ENCODE measurements around the gene MAP2K6. TPM values are rescaled to one million over a fixed set of nuclear protein-coding genes. Genes with fewer than 3 reads are reported as not detected.

Gene MAP2K6
- total RNA-seq, 1 donor from 2014 or later = 10.1 TPM

- Histone ChIP-seq H3K36me3 (ENCODE audit: insufficient read depth, low read length) (no peaks in the 10 kb centered on the region), H3K4me2 (ENCODE audit: low read length) (no peak overlapping the region), H3K27me3 (ENCODE audit: insufficient read depth, low read length) (no peaks in the 10 kb centered on the region), H3K27ac (ENCODE audit: low read depth, low read length) (no peak overlapping the region), H3K9me3 (ENCODE audit: insufficient read depth, low read depth, low read length) (no peaks in the 10 kb centered on the region), H3K4me1 (ENCODE audit: insufficient read depth, low read length) (no peaks in the 10 kb centered on the region), H3K9ac (ENCODE audit: low read length) (no peak overlapping the region), H3K4me3 (ENCODE audit: insufficient read depth, low read depth, low read length) (no peak overlapping the region), H4K20me1 (ENCODE audit: insufficient read depth, low read length) (no peaks in the 10 kb centered on the region), H2AFZ (ENCODE audit: low read depth, low read length) (no peak overlapping the region), H3K79me2 (ENCODE audit: insufficient read depth, low read length) (no peaks in the 10 kb centered on the region)
- Mint-ChIP-seq H3K9me3 (ENCODE audit: unreplicated experiment) (peaks cover 4% of the 10 kb centered on the region), H3K27ac (ENCODE audit: unreplicated experiment) (no peak overlapping the region), H3K4me3 (ENCODE audit: unreplicated experiment) (no peak overlapping the region), H3K4me1 (ENCODE audit: low read depth, unreplicated experiment) (no peaks in the 10 kb centered on the region), H3K27me3 (ENCODE audit: low read depth, unreplicated experiment) (no peaks in the 10 kb centered on the region), H3K36me3 (ENCODE audit: low read depth, unreplicated experiment) (no peaks in the 10 kb centered on the region)
- no peak for DNase-seq (ENCODE audit: low read depth)
- TF ChIP-seq CTCF (IDR thresholded peaks at IDR 0.05; ENCODE audit: insufficient read depth, low read depth, low read length) = no peak
- no peak for TF ChIP-seq EZH2 (IDR thresholded peaks at IDR 0.05; ENCODE audit: insufficient read depth, low read length)
- no peak for FAIRE-seq
These were observed 13.2 kb upstream of the MAP2K6 start for GRCh38 chr17:69401251-69401650.

- Histone ChIP-seq H3K4me3 (ENCODE audit: insufficient read depth, low read depth, low read length) (no peak overlapping the region), H2AFZ (ENCODE audit: low read depth, low read length) (no peak overlapping the region), H3K4me1 (ENCODE audit: insufficient read depth, low read length) (no peaks in the 10 kb centered on the region), H3K9me3 (ENCODE audit: insufficient read depth, low read depth, low read length) (no peaks in the 10 kb centered on the region), H3K79me2 (ENCODE audit: insufficient read depth, low read length) (no peaks in the 10 kb centered on the region), H3K27me3 (ENCODE audit: insufficient read depth, low read length) (no peaks in the 10 kb centered on the region), H3K36me3 (ENCODE audit: insufficient read depth, low read length) (no peaks in the 10 kb centered on the region), H3K9ac (ENCODE audit: low read length) (no peak overlapping the region), H4K20me1 (ENCODE audit: insufficient read depth, low read length) (no peaks in the 10 kb centered on the region), H3K4me2 (ENCODE audit: low read length) (no peak overlapping the region), H3K27ac (ENCODE audit: low read depth, low read length) (no peak overlapping the region)
- H3K4me1 Mint-ChIP-seq (ENCODE audit: low read depth, unreplicated experiment) = no peaks in the 10 kb centered on the region
- no peak overlapping the region for H3K4me3 Mint-ChIP-seq (ENCODE audit: unreplicated experiment)
- H3K9me3 Mint-ChIP-seq (ENCODE audit: unreplicated experiment) = peaks cover 4% of the 10 kb centered on the region
- H3K27ac Mint-ChIP-seq (ENCODE audit: unreplicated experiment) = no peak overlapping the region
- no peaks in the 10 kb centered on the region for H3K36me3 Mint-ChIP-seq (ENCODE audit: low read depth, unreplicated experiment)
- FAIRE-seq = no peak
- TF ChIP-seq CTCF (IDR thresholded peaks at IDR 0.05; ENCODE audit: insufficient read depth, low read depth, low read length) (no peak), EZH2 (IDR thresholded peaks at IDR 0.05; ENCODE audit: insufficient read depth, low read length) (no peak)
- no peak for DNase-seq (ENCODE audit: low read depth)
- H3K27me3 Mint-ChIP-seq (ENCODE audit: low read depth, unreplicated experiment) = no peaks in the 10 kb centered on the region
These were observed 12.4 kb upstream of the MAP2K6 start for GRCh38 chr17:69402052-69402451.

GRCh38 chr17:69404399-69404798 lies 10.1 kb upstream of the MAP2K6 start:
- Histone ChIP-seq H3K9me3 (ENCODE audit: insufficient read depth, low read depth, low read length) (no peaks in the 10 kb centered on the region), H4K20me1 (ENCODE audit: insufficient read depth, low read length) (no peaks in the 10 kb centered on the region), H3K36me3 (ENCODE audit: insufficient read depth, low read length) (no peaks in the 10 kb centered on the region), H3K9ac (ENCODE audit: low read length) (no peak overlapping the region), H3K79me2 (ENCODE audit: insufficient read depth, low read length) (no peaks in the 10 kb centered on the region), H3K4me3 (ENCODE audit: insufficient read depth, low read depth, low read length) (no peak overlapping the region), H3K27ac (ENCODE audit: low read depth, low read length) (no peak overlapping the region), H3K27me3 (ENCODE audit: insufficient read depth, low read length) (no peaks in the 10 kb centered on the region), H2AFZ (ENCODE audit: low read depth, low read length) (no peak overlapping the region), H3K4me1 (ENCODE audit: insufficient read depth, low read length) (no peaks in the 10 kb centered on the region), H3K4me2 (ENCODE audit: low read length) (no peak overlapping the region)
- no peaks in the 10 kb centered on the region for H3K36me3 Mint-ChIP-seq (ENCODE audit: low read depth, unreplicated experiment)
- no peak overlapping the region for H3K27ac Mint-ChIP-seq (ENCODE audit: unreplicated experiment)
- peaks cover 4% of the 10 kb centered on the region for H3K9me3 Mint-ChIP-seq (ENCODE audit: unreplicated experiment)
- FAIRE-seq = no peak
- no peak for TF ChIP-seq EZH2 (IDR thresholded peaks at IDR 0.05; ENCODE audit: insufficient read depth, low read length)
- no peak for TF ChIP-seq CTCF (IDR thresholded peaks at IDR 0.05; ENCODE audit: insufficient read depth, low read depth, low read length)
- no peaks in the 10 kb centered on the region for H3K27me3 Mint-ChIP-seq (ENCODE audit: low read depth, unreplicated experiment)
- no peak overlapping the region for H3K4me3 Mint-ChIP-seq (ENCODE audit: unreplicated experiment)
- DNase-seq (ENCODE audit: low read depth) = no peak
- H3K4me1 Mint-ChIP-seq (ENCODE audit: low read depth, unreplicated experiment) = no peaks in the 10 kb centered on the region

Data from astrocyte (in vitro differentiated cells and primary cell).